DMS153 (cell line): ENCODE measurements around the gene PHF21B.
"Not testable (repeated sequence)": the region's sequence is repeated elsewhere in the genome, so short reads cannot be mapped to it uniquely, and the experiment has no call there.

Source experiments
- DNase-seq: peaks from one replicate; lab custom pipeline; 2025; lab: John Stamatoyannopoulos, UW

PHF21B gene

GRCh38 chr22:44988671-44989070 is 21.1 kb downstream of the PHF21B start:
- no peak for DNase-seq

- no peak for DNase-seq
These were observed 22.9 kb downstream of the PHF21B start for GRCh38 chr22:44986926-44987325.

GRCh38 chr22:44985906-44986527 is 23.8 kb downstream of the PHF21B start:
- DNase-seq = no peak

DNA sequence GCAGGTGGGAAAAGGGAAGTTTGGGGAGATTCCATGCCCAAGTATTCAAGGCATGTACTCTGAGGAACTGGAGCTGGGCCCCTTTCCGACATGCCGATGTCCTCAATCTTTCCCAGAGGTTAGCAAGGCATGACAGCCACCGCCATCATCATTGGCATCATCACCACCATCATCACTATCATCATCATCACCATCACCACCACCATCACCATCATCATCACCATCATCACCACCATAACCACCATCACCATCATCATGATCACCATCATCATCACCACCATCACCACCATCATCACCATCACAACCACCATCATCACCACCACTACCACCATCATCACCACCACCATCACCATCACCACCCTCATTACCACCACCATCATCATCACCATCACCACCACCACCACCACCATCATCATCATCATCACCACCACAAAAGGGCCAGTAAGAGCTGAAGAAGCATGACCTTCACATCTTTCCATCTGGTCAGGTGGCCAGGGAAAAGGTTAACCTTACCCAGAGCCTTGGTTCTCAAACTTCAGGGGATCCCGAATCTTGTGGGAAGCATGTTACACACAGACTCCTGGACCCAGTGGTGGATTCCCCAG is 25.8 kb downstream of the PHF21B start:
- no peak for DNase-seq

GRCh38 chr22:44982445-44982844 is 27.4 kb downstream of the PHF21B start:
- DNase-seq = no peak

- DNase-seq = no peak
These were observed 27.9 kb downstream of the PHF21B start for GRCh38 chr22:44981857-44982256.

DNA sequence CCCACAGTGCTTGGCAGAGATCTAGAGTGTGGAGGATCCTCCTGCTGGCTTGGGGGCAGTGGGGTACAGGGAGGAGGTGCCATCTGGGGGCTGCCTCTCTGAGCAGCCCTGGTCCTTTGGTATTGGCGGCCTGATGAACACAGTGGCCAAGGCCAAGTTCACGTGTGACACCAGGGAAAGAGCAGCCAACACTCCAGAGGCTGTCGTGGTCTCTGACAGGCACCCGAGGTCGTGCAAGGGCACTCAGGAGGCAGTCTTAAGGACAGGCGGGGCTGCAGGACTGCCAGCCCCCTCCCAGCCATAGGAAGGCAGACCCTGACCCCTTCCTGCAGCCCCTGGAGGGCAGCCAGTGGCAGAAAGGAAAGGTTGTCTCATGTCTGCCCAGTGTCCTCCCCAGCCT is 30.7 kb downstream of the PHF21B start:
- no peak for DNase-seq

GRCh38 chr22:44975427-44976262 is 34.2 kb downstream of the PHF21B start:
- no peak for DNase-seq

- peak; percentile 34 for DNase-seq
These were observed 35.4 kb downstream of the PHF21B start for GRCh38 chr22:44974454-44974853.

DNA sequence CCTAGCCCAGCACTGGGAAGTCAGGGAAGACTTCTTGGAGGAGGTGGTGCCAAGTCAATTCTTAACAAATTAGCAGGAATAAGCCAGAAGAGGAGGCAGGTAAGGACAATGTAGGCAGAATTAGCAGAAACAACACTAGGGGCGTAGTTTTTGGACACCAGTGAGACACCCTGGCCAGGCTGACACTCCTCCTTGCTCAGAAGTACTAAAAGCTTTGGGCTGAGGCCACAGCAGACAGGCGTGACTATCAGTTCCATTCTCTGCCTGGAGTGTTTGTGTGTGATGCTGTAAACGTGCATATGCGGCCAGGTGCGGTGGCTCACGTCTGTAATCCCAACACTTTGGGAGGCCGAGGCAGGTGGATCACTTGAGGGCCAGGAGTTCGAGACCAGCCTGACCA is 36.0 kb downstream of the PHF21B start:
- no peak for DNase-seq

DNA sequence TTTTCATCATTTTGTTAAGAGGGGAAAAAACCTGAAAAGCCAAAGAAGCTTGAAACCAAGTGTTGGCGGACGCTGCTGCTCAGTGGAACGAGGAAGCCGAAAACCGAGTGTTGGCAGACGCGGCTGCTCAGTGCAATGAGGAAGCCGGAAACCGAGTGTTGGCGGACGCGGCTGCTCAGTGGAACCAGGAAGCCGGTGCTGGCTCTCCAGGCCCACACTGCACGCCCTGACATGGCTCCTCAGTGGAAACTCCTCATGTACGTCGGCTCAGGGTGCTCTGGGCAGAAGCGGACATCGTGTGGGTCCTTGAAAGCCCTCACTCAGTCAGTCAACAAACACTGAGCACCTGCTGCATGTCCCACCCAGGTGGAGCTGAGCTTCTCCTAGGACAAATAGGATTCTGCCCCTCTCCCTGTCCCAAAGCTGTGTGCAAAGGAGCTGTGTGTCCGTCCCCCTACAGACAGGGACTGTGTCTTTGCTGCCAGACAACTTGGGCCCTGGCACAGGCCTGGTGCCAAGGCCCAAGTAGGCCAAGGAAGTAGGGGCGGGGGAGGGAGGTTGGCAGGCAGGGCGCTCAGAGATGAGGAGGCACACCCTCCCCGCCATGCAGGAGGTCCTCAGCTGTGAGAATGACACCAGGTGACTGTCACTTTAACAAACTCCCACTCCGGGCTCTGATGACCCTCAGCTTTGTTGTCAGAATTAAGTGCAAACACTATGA is 37.3 kb downstream of the PHF21B start:
- DNase-seq = peak; percentile 78

DNA sequence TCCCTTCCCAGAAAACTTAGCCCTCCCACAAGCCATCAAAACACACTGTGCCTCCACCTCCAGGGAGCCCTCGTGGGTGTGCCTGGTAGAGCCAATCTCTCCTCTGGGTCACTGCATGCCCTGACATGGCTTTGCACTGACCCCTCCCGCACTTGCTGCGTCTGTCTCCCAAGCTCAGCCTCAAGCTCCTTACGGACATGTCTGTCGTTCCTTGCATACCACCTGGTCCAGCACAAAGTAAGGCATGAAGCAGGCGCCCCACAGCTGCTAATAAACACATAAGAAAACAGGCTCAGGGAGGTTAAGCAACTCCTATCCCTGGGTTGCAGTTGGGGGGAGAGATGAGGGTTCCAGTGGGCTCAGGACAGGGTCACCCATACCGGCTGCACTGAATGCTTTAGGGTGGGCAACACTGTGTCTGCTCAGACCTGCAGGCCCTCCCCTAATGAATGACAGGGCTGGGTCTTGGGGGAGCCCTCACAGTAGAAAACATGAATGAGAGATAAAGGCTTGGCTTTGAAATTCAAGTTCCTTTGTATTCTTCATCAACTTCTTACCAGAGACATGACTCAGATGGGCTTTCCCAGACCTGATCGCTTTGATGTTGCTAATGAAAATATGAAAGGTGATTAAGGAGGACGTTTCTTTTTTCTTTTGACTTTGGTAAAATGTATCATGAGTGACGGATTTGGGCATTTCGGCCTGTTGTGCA is 38.0 kb downstream of the PHF21B start:
- no peak for DNase-seq

GRCh38 chr22:44970291-44970690 is 39.5 kb downstream of the PHF21B start:
- no peak for DNase-seq

DNA sequence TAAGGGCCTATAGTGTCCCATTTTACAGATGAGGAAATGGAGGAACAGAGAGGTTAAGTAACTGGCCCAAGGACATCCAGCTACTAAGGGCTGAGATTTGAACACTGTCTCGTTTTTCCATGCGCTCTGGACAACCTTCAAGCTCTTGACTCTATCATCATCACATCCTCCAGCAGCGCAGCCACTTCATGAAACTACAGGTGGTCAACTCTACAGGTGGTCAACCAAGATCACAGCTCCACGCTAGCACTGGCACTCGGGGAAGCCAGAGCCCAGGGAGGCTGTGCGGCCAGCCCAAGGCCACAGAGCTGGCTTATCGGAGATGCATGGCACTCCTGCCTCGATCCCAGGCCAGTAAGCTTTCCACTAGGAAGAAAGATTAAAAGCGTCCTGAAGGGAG is 40.0 kb downstream of the PHF21B start:
- DNase-seq = no peak

GRCh38 chr22:44968736-44969135 is 41.1 kb downstream of the PHF21B start:
- no peak for DNase-seq

GRCh38 chr22:44965171-44965570 is 44.6 kb downstream of the PHF21B start:
- DNase-seq = no peak

DNA sequence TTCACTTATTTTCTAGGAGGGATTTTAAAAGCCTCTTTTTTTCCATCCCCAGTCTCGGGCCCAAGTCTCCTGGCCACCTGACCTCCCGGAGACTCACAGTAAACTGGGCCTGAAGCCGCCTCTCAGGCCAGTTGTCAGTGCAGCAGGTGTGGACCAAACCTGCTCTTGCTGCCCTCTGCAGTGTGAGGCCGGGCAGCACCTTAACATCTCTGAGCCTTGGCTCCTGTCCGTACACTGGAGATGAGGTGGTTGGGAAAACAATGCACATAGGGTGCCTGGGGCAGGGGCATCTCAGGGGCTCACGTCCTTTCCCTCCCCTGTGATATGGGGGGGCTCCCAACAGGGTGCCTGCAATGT is 45.1 kb downstream of the PHF21B start:
- DNase-seq = no peak

GRCh38 chr22:44963832-44964721 is 45.7 kb downstream of the PHF21B start:
- no peak for DNase-seq

DNA sequence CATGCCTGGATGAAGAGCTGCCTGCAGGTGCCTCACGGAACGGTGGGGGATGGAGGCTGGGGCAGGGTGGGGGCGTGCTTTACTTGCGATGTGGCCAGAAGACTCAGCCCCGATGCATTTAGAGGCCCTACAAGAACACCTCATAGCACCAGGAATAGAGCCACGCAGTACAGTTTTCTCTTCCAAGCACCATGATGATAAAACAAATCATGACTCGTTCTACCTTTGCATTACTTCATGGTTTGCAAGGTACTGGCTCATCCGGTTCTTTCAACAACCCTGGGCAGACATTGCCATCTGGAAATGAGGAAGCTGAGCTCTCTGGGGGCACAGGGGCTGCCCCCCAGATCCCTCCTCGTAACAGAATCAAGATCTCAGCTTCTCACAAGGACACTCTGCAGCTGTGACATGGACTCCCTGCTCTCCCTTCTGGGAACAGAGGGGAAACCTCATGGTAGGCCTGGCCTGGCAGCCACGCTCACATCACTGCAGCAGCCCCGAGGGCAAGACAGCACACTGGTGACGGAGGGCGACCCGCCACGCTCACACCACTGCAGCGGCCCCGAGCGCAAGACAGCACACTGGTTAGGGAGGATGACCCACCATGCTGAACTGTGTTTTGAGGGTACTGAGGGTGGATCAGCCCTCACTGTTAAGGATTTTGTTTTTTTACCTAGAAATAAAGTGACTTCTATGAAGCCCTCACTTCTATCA is 46.9 kb downstream of the PHF21B start:
- DNase-seq = no peak

- not testable (repeated sequence) for DNase-seq
These were observed 48.1 kb downstream of the PHF21B start for GRCh38 chr22:44961682-44962081.
